ENCODE data around the gene ZNF578. TPM values are rescaled to one million over a fixed set of nuclear protein-coding genes. Genes with fewer than 3 reads are reported as not detected.

The ZNF578 gene
- total and polyA plus RNA-seq, 10 of the 15 experiments (the other 5 are each of a cell fraction or from before 2014, with no cell fraction given) = 0.10 to 0.43 (median 0.16) TPM; not detected in 4

DNA sequence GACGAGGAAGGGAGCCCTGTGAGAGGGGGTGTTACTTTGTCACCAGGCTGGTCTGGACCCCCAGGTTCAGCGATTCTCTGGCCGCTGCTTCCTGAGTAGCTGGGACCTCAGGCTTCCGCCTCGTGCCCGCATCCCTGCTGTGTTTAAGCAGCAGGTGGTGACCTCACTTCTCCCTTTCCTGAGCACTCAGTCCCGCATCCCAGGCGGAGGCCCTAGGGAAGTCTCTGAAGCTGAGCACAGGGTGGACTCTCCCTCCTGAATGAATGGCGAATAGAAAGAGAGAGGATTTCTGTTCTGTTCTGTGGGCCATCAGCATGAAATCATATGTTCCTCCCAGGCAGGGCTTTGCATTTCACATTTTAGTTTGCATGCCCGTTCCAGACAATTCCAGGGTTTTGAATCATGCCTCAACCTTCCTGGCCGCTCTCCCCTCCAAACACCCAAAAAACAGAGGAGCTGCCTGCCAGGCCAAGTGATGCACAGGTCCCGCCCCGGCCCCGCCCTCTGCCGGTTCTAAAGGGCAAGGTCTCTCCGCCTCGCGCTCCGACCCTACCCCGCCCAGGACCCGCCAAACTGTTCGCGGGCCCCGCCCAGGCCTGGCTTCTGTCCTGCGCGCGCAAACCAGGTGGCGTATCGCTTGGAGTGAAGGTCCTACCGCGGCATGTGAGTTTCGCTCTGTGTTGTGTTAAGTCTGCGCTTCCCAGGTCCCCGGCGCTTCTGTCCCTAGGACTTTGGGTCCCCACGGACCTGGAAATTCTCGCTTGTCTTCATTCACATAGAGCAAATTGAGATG, 39.0 kb downstream of the ZNF578 start (continued):
- TF ChIP-seq, protein P1, sequence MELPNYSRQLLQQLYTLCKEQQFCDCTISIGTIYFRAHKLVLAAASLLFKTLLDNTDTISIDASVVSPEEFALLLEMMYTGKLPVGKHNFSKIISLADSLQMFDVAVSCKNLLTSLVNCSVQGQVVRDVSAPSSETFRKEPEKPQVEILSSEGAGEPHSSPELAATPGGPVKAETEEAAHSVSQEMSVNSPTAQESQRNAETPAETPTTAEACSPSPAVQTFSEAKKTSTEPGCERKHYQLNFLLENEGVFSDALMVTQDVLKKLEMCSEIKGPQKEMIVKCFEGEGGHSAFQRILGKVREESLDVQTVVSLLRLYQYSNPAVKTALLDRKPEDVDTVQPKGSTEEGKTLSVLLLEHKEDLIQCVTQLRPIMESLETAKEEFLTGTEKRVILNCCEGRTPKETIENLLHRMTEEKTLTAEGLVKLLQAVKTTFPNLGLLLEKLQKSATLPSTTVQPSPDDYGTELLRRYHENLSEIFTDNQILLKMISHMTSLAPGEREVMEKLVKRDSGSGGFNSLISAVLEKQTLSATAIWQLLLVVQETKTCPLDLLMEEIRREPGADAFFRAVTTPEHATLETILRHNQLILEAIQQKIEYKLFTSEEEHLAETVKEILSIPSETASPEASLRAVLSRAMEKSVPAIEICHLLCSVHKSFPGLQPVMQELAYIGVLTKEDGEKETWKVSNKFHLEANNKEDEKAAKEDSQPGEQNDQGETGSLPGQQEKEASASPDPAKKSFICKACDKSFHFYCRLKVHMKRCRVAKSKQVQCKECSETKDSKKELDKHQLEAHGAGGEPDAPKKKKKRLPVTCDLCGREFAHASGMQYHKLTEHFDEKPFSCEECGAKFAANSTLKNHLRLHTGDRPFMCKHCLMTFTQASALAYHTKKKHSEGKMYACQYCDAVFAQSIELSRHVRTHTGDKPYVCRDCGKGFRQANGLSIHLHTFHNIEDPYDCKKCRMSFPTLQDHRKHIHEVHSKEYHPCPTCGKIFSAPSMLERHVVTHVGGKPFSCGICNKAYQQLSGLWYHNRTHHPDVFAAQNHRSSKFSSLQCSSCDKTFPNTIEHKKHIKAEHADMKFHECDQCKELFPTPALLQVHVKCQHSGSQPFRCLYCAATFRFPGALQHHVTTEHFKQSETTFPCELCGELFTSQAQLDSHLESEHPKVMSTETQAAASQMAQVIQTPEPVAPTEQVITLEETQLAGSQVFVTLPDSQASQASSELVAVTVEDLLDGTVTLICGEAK (IDR thresholded peaks at IDR 0.05; ENCODE audit: borderline replicate concordance) = no peak
- no peak for TF ChIP-seq NFYA (IDR thresholded peaks at IDR 0.05; ENCODE audit: borderline replicate concordance, low read depth, low read length)
- no peak for TF ChIP-seq MYC (IDR thresholded peaks at IDR 0.05; ENCODE audit: insufficient read depth, insufficient read length, insufficient replicate concordance, low read length, severe bottlenecking)

DNA sequence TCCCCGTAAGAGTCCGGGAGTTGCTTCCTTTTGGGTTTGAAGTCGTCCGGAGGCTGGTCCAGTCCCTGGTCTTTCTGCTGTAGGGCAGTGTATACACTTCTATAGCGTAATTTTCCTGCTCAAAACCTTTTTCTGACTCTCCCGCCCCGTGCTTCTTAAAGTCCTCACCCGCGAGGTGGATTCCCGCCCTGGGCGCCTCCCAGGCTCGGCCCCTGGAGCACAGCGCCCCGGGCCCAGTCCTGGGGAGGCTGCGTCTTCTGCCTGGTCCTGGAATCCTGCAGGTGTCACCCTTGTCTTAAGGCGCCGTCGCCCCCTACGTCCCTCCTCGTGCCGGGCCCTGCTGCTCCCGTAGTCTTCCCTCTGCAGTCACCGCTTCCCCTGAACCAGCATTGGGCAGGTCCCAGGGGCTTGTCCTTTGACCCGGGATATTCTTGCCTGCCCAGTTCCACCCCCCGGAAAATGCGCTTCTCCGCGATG, 39.7 kb downstream of the ZNF578 start:
- no peaks in the 10 kb centered on the region for H3K36me3 ChIP-seq (ENCODE audit: control insufficient read depth in 2 of 2, insufficient read depth in 2 of 2, low read length in 1 of 2)
- no peaks in the 10 kb centered on the region for H4K20me1 ChIP-seq (ENCODE audit: control insufficient read depth, insufficient read depth)
- H3K4me2 ChIP-seq (ENCODE audit: control insufficient read depth, insufficient read depth) = no peak overlapping the region
- no peaks in the 10 kb centered on the region for H3K79me2 ChIP-seq (ENCODE audit: control insufficient read depth, insufficient read depth, low read length)
- H3K9ac ChIP-seq (ENCODE audit: control insufficient read depth, insufficient read depth, low read length) = no peak overlapping the region
- ChIA-PET CTCF (no interaction called here), POLR2A (no interaction called here), RAD21 (ENCODE audit: unreplicated experiment) (no interaction called here), SMC1A (ENCODE audit: uncharacterized antibody, unreplicated experiment) (no interaction called here)
- no peak overlapping the region for H2AFZ ChIP-seq (ENCODE audit: control insufficient read depth, low read depth, low read length)
- ATAC-seq (no peak), FAIRE-seq (no peak), DNase-seq (ENCODE audit: low read depth, low spot score) (no peak)
- WGBS (ENCODE audit: insufficient coverage, insufficient replicate concordance, low lambda C conversion rate, missing lambda C conversion rate) = 66% methylated on average over 25 of the region's 28 CpGs
- in situ Hi-C loops (cut with MboI) (no loop called here), intact Hi-C loops (cut with micrococcal nuclease; ENCODE audit: unreplicated experiment) (no loop called here)
- no peaks in the 10 kb centered on the region for H3K27me3 ChIP-seq (replicated peaks in 1 of 2; ENCODE audit: control insufficient read depth in 2 of 2, insufficient read depth in 2 of 2, low read length in 1 of 2)
- BruUV-seq (replicated peaks) = no TSS peak
- no peak overlapping the region for H3K4me3 ChIP-seq
- H3K27ac ChIP-seq (ENCODE audit: control insufficient read depth, insufficient read depth) = no peak overlapping the region
- no peaks in the 10 kb centered on the region for H3K4me1 ChIP-seq (ENCODE audit: control insufficient read depth, insufficient read depth, low read length)
- no peaks in the 10 kb centered on the region; the same call in 2 of the 3 replicates for H3K9me3 ChIP-seq (replicated peaks; ENCODE audit: control insufficient read depth, insufficient read depth, low read length)
- TF ChIP-seq, protein P2, sequence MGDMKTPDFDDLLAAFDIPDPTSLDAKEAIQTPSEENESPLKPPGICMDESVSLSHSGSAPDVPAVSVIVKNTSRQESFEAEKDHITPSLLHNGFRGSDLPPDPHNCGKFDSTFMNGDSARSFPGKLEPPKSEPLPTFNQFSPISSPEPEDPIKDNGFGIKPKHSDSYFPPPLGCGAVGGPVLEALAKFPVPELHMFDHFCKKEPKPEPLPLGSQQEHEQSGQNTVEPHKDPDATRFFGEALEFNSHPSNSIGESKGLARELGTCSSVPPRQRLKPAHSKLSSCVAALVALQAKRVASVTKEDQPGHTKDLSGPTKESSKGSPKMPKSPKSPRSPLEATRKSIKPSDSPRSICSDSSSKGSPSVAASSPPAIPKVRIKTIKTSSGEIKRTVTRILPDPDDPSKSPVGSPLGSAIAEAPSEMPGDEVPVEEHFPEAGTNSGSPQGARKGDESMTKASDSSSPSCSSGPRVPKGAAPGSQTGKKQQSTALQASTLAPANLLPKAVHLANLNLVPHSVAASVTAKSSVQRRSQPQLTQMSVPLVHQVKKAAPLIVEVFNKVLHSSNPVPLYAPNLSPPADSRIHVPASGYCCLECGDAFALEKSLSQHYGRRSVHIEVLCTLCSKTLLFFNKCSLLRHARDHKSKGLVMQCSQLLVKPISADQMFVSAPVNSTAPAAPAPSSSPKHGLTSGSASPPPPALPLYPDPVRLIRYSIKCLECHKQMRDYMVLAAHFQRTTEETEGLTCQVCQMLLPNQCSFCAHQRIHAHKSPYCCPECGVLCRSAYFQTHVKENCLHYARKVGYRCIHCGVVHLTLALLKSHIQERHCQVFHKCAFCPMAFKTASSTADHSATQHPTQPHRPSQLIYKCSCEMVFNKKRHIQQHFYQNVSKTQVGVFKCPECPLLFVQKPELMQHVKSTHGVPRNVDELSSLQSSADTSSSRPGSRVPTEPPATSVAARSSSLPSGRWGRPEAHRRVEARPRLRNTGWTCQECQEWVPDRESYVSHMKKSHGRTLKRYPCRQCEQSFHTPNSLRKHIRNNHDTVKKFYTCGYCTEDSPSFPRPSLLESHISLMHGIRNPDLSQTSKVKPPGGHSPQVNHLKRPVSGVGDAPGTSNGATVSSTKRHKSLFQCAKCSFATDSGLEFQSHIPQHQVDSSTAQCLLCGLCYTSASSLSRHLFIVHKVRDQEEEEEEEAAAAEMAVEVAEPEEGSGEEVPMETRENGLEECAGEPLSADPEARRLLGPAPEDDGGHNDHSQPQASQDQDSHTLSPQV (IDR thresholded peaks at IDR 0.05) = no peak
- TF ChIP-seq FOXM1 (IDR thresholded peaks at IDR 0.05; ENCODE audit: low read depth, low read length) (no peak), NFYB (IDR thresholded peaks at IDR 0.05; ENCODE audit: insufficient read depth, low read depth, low read length) (no peak), ZNF622 (IDR thresholded peaks at IDR 0.05) (no peak), IKZF1 (conservative IDR thresholded peaks at IDR 0.05) (no peak), PAX5 (IDR thresholded peaks at IDR 0.05; ENCODE audit: borderline replicate concordance, low read depth, low read length) (no peak), RCOR1 (conservative IDR thresholded peaks at IDR 0.05; ENCODE audit: low read depth, low read length) (no peak), POLR2AphosphoS5 (IDR thresholded peaks at IDR 0.05; ENCODE audit: low read length) (no peak)
- TF ChIP-seq, protein P3, sequence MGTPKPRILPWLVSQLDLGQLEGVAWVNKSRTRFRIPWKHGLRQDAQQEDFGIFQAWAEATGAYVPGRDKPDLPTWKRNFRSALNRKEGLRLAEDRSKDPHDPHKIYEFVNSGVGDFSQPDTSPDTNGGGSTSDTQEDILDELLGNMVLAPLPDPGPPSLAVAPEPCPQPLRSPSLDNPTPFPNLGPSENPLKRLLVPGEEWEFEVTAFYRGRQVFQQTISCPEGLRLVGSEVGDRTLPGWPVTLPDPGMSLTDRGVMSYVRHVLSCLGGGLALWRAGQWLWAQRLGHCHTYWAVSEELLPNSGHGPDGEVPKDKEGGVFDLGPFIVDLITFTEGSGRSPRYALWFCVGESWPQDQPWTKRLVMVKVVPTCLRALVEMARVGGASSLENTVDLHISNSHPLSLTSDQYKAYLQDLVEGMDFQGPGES (IDR thresholded peaks at IDR 0.05) = no peak
